Smooth muscle cell (in vitro differentiated cells): Measurements from ENCODE around the gene PLEKHN1. TPM values are rescaled to one million over a fixed set of nuclear protein-coding genes. Genes with fewer than 3 reads are reported as not detected.
"Not testable (repeated sequence)": the region's sequence is repeated elsewhere in the genome, so short reads cannot be mapped to it uniquely, and the experiment has no call there.

Experiments used
- DNase-seq: peaks from one replicate; lab custom pipeline; 2025; ENCODE audit not compliant: unreplicated experiment; lab: John Stamatoyannopoulos, UW
- H2AFZ ChIP-seq: fragments of 200-600 bp; sonication (generic); 2 replicates; pipeline ENCODE4 v1.6.0; 2016; ENCODE audit warnings: antibody characterized with exemption, low read depth, mild to moderate bottlenecking
- H3F3A ChIP-seq: fragments of 200-600 bp; sonication (generic); 2 replicates; pipeline ENCODE4 v1.6.0; 2017; ENCODE audit warnings: antibody characterized with exemption, low read depth
- H3K27ac ChIP-seq: fragments of 200-600 bp; sonication (generic); 2 replicates; pipeline ENCODE4 v1.5.1; 2016; ENCODE audit warnings: low read depth, mild to moderate bottlenecking
- H3K27me3 ChIP-seq: fragments of 200-600 bp; sonication (generic); 2 replicates; pipeline ENCODE4 v1.6.1; 2016; ENCODE audit warnings: low read depth, mild to moderate bottlenecking
- H3K36me3 ChIP-seq: fragments of 200-600 bp; sonication (generic); 2 replicates; pipeline ENCODE4 v1.5.1; 2016; ENCODE audit warnings: low read depth
- H3K4me1 ChIP-seq: fragments of 200-600 bp; sonication (generic); 2 replicates; pipeline ENCODE4 v1.5.1; 2016; ENCODE audit warnings: low read depth
- H3K4me2 ChIP-seq: fragments of 200-600 bp; sonication (generic); 2 replicates; pipeline ENCODE4 v1.6.0; 2016; ENCODE audit warnings: mild to moderate bottlenecking
- H3K4me3 ChIP-seq: fragments of 200-600 bp; sonication (generic); 2 replicates; pipeline ENCODE4 v1.5.1; 2016; ENCODE audit warnings: mild to moderate bottlenecking
- H3K79me2 ChIP-seq: fragments of 200-600 bp; sonication (generic); 2 replicates; pipeline ENCODE4 v1.6.0; 2016; ENCODE audit warnings: low read depth, mild to moderate bottlenecking
- H3K9ac ChIP-seq: fragments of 200-600 bp; sonication (generic); 2 replicates; pipeline ENCODE4 v1.6.0; 2016; ENCODE audit warnings: low read depth
- H3K9me3 ChIP-seq: fragments of 200-600 bp; sonication (generic); replicated peaks from 2 replicates; pipeline ENCODE4 v1.5.1; 2016; ENCODE audit warnings: low read depth
- H4K20me1 ChIP-seq: fragments of 200-600 bp; sonication (generic); 2 replicates; pipeline ENCODE4 v1.6.0; 2016; ENCODE audit warnings: low read depth
- CTCF ChIP-seq: fragments of 200-600 bp; sonication (generic); IDR thresholded peaks from 2 replicates; pipeline ENCODE4 v1.5.1; 2017; ENCODE audit warnings: borderline replicate concordance, mild to moderate bottlenecking, antibody characterized with exemption; ENCODE audit not compliant: insufficient read depth, poor library complexity, severe bottlenecking
- WGBS: methylation state at CpG from one replicate; pipeline ENCODE4 v1.1.7; 2016; ENCODE audit warnings: low lambda C conversion rate; 5-methylcytosine and 5-hydroxymethylcytosine counted together
- polyA plus RNA-seq: library from polyadenylated mRNA; unstranded; fragments of >200 nt; fragmentation: Nextera tagmentation; extraction: Ambion mirVana; gene quantifications from 2 replicates; pipeline ENCODE4 v1.2.1, GENCODE V29; 2016
- total RNA-seq: library from RNA; depleted of rRNA; stranded (reverse); fragments of >200 nt; gene quantifications from 2 replicates; pipeline ENCODE4 v1.2.3, GENCODE V29; 2014

Gene PLEKHN1
- total and polyA plus RNA-seq, 2 experiments from 2014 or later, result 2.6 to 5.2 TPM

GRCh38 chr1:1014799-1015681, 48.8 kb downstream of the PLEKHN1 start:
- Histone ChIP-seq H3K4me3 (no peak overlapping the region), H3K27ac (peak overlapping the region; percentile 11)

GRCh38 chr1:1017397-1018320, 51.4 kb downstream of the PLEKHN1 start:
- not testable (repeated sequence) for H3K79me2 ChIP-seq, H3K4me3 ChIP-seq, H2AFZ ChIP-seq, H3K9ac ChIP-seq, H3K9me3 ChIP-seq, H3K27ac ChIP-seq, H3K27me3 ChIP-seq, H3K36me3 ChIP-seq, H3F3A ChIP-seq, H3K4me2 ChIP-seq, DNase-seq, H4K20me1 ChIP-seq
- H3K4me1 ChIP-seq, result peaks cover 26% of the 10 kb centered on the region
- 68% methylated on average over 17 of the region's 17 CpGs for WGBS

More at GRCh38 chr1:1014799-1015681, 48.8 kb downstream of the PLEKHN1 start:
- H3K27me3 ChIP-seq, result no peaks in the 10 kb centered on the region
- peaks cover 4% of the 10 kb centered on the region for H3F3A ChIP-seq
- H3K36me3 ChIP-seq, result no peaks in the 10 kb centered on the region
- WGBS, result 83% methylated on average over 19 of the region's 20 CpGs
- DNase-seq, result no peak
- peak; percentile 13 for TF ChIP-seq CTCF
- no peak overlapping the region for H2AFZ ChIP-seq
- H4K20me1 ChIP-seq, result no peaks in the 10 kb centered on the region
- peak overlapping the region; percentile 83 for H3K4me2 ChIP-seq
- H3K79me2 ChIP-seq, result no peaks in the 10 kb centered on the region
- no peaks in the 10 kb centered on the region for H3K9me3 ChIP-seq
- H3K4me1 ChIP-seq, result peaks cover 14% of the 10 kb centered on the region
- H3K9ac ChIP-seq, result no peak overlapping the region

GRCh38 chr1:1018321-1018685, 52.0 kb downstream of the PLEKHN1 start:
- 98% methylated on average over 18 of the region's 26 CpGs for WGBS
- not testable (repeated sequence) for DNase-seq, H2AFZ ChIP-seq, H3K9me3 ChIP-seq, H3K27ac ChIP-seq, H3K79me2 ChIP-seq, H3K4me3 ChIP-seq, H3K36me3 ChIP-seq, H3K4me2 ChIP-seq, H3K27me3 ChIP-seq, H4K20me1 ChIP-seq, H3F3A ChIP-seq, H3K9ac ChIP-seq
- H3K4me1 ChIP-seq, result peaks cover 26% of the 10 kb centered on the region

GRCh38 chr1:1019122-1019999, 53.1 kb downstream of the PLEKHN1 start:
- peak overlapping the region; percentile 38 for H3K27ac ChIP-seq

More at GRCh38 chr1:1019122-1019999, 53.1 kb downstream of the PLEKHN1 start:
- Histone ChIP-seq H3K4me1 (peaks cover 19% of the 10 kb centered on the region), H3K79me2 (no peaks in the 10 kb centered on the region), H4K20me1 (peaks cover 16% of the 10 kb centered on the region), H3K9ac (peak overlapping the region; percentile 43), H3F3A (no peaks in the 10 kb centered on the region), H3K36me3 (no peaks in the 10 kb centered on the region), H3K4me2 (peak overlapping the region; percentile 98), H3K4me3 (peak overlapping the region; percentile 67), H3K9me3 (no peaks in the 10 kb centered on the region), H2AFZ (no peak overlapping the region), H3K27me3 (no peaks in the 10 kb centered on the region)
- WGBS, result 26% methylated on average over 12 of the region's 91 CpGs
- peak; percentile 44 for TF ChIP-seq CTCF
- peak; percentile 74 for DNase-seq
